ENCODE measurements around the gene NPBWR2. TPM values are rescaled to one million over a fixed set of nuclear protein-coding genes. Genes with fewer than 3 reads are reported as not detected.

The NPBWR2 gene
- polyA plus RNA-seq, 1 donor from 2014 or later: not detected

DNA sequence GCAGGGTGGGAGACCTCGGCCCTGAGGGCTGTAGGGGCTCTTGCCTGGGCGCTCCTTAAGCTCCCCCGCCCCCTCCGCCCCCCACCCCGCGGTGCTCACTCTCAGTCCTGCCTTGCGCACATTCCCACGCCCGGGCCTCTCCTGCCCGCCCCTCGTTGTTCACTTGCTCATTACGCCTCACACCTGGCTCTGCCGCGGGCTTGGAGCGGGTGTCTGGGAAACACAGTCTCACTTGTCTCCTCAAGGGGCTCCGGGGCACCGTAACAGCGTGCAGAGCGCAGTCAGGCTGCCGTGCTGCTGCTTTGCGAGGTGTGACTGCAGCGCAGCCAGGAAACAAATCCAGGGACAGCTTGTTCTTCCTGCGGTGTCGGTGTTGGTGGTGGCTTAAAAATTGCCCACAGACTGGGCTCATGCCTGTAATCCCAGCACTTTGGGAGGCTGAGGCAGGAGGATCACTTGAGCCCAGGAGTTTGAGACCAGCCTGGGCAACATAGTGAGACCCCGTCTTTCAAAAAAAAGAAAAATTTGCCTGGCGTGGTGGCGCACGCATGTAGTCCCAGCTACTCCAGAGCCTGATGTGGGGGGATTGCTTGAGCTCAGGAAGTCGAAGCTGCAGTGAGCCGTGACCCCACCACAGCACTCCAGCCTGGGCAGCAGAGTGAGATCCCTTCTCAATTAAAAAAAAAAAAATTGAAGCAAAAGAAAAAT is 4.6 kb downstream of the NPBWR2 start:
- peak overlapping the region; percentile 49 for H3K9ac ChIP-seq (ENCODE audit: low read length)
- no peaks in the 10 kb centered on the region for H3K36me3 ChIP-seq (ENCODE audit: insufficient read depth, low read length)
- no peaks in the 10 kb centered on the region for H3F3A ChIP-seq (ENCODE audit: insufficient read depth, low read length, poor library complexity, severe bottlenecking)
- peak overlapping the region; percentile 32 for H3K27ac ChIP-seq (ENCODE audit: low read length)
- no peaks in the 10 kb centered on the region for H3K79me2 ChIP-seq (replicated peaks; ENCODE audit: insufficient read depth, low read length)
- no peaks in the 10 kb centered on the region for H3K9me3 ChIP-seq (ENCODE audit: low read length)
- TF ChIP-seq SMC3 (conservative IDR thresholded peaks at IDR 0.05; ENCODE audit: poor library complexity) (peak; percentile 59), RAD21 (conservative IDR thresholded peaks at IDR 0.05) (peak; percentile 61), REST (IDR thresholded peaks at IDR 0.05; ENCODE audit: borderline replicate concordance) (no peak), EZH2 (IDR thresholded peaks at IDR 0.05; ENCODE audit: borderline replicate concordance, insufficient read depth, low read length, poor library complexity, severe bottlenecking) (no peak), EP300 (conservative IDR thresholded peaks at IDR 0.05; ENCODE audit: poor library complexity, severe bottlenecking) (no peak), TAF1 (IDR thresholded peaks at IDR 0.05; ENCODE audit: low read depth) (peak; percentile 45), MXI1 (conservative IDR thresholded peaks at IDR 0.05; ENCODE audit: poor library complexity, severe bottlenecking) (peak; percentile 47), POLR2AphosphoS5 (IDR thresholded peaks at IDR 0.05) (peak; percentile 59)
- TF ChIP-seq, protein P1, sequence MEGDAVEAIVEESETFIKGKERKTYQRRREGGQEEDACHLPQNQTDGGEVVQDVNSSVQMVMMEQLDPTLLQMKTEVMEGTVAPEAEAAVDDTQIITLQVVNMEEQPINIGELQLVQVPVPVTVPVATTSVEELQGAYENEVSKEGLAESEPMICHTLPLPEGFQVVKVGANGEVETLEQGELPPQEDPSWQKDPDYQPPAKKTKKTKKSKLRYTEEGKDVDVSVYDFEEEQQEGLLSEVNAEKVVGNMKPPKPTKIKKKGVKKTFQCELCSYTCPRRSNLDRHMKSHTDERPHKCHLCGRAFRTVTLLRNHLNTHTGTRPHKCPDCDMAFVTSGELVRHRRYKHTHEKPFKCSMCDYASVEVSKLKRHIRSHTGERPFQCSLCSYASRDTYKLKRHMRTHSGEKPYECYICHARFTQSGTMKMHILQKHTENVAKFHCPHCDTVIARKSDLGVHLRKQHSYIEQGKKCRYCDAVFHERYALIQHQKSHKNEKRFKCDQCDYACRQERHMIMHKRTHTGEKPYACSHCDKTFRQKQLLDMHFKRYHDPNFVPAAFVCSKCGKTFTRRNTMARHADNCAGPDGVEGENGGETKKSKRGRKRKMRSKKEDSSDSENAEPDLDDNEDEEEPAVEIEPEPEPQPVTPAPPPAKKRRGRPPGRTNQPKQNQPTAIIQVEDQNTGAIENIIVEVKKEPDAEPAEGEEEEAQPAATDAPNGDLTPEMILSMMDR (IDR thresholded peaks at IDR 0.05; ENCODE audit: poor library complexity, severe bottlenecking): peak; percentile 38
- no peak overlapping the region for H2AFZ ChIP-seq (ENCODE audit: low read depth, low read length)
- H3K9me2 ChIP-seq (ENCODE audit: insufficient read depth, low read length): no peaks in the 10 kb centered on the region
- H3K27me3 ChIP-seq (ENCODE audit: insufficient read depth, low read depth, low read length): no peaks in the 10 kb centered on the region
- H3K4me3 ChIP-seq (ENCODE audit: low read length): peak overlapping the region; percentile 59
- no peaks in the 10 kb centered on the region for H4K20me1 ChIP-seq (ENCODE audit: insufficient read depth)
- H3K4me2 ChIP-seq (ENCODE audit: low read length): no peak overlapping the region

- TF ChIP-seq EZH2 (IDR thresholded peaks at IDR 0.05; ENCODE audit: borderline replicate concordance, insufficient read depth, low read length, poor library complexity, severe bottlenecking) (no peak), REST (IDR thresholded peaks at IDR 0.05; ENCODE audit: borderline replicate concordance) (no peak), SMC3 (conservative IDR thresholded peaks at IDR 0.05; ENCODE audit: poor library complexity) (no peak), RAD21 (conservative IDR thresholded peaks at IDR 0.05) (peak; percentile 39)
- TF ChIP-seq, protein P1 (IDR thresholded peaks at IDR 0.05; ENCODE audit: poor library complexity, severe bottlenecking): peak; percentile 62
These were observed 5.4 kb downstream of the NPBWR2 start for GRCh38 chr20:64101731-64102621.

More at GRCh38 chr20:64101731-64102621, 5.4 kb downstream of the NPBWR2 start:
- Histone ChIP-seq H2AFZ (ENCODE audit: low read depth, low read length) (no peak overlapping the region), H3K9ac (ENCODE audit: low read length) (peak overlapping the region; percentile 49), H3K4me3 (ENCODE audit: low read length) (peak overlapping the region; percentile 59), H3K27me3 (ENCODE audit: insufficient read depth, low read depth, low read length) (no peaks in the 10 kb centered on the region), H3K4me2 (ENCODE audit: low read length) (no peak overlapping the region), H3F3A (ENCODE audit: insufficient read depth, low read length, poor library complexity, severe bottlenecking) (no peaks in the 10 kb centered on the region), H3K79me2 (replicated peaks; ENCODE audit: insufficient read depth, low read length) (no peaks in the 10 kb centered on the region), H4K20me1 (ENCODE audit: insufficient read depth) (no peaks in the 10 kb centered on the region), H3K9me2 (ENCODE audit: insufficient read depth, low read length) (no peaks in the 10 kb centered on the region), H3K36me3 (ENCODE audit: insufficient read depth, low read length) (no peaks in the 10 kb centered on the region), H3K27ac (ENCODE audit: low read length) (peak overlapping the region; percentile 28), H3K9me3 (ENCODE audit: low read length) (no peaks in the 10 kb centered on the region)

Measured in neural cell (in vitro differentiated cells).